HCT116 (cell line): Measurements from ENCODE around the gene ZNF652.

Source experiments
- CTCF ChIP-seq, 3 experiments: fragments of 200-600 bp in 1 of 3; sonication (generic) in 1 of 3; IDR thresholded peaks in 2 of 3; conservative IDR thresholded peaks in 1 of 3; 2 replicates each; pipeline ENCODE4 v1.5.1; 2012 to 2017; ENCODE audit warnings: low read depth in 2 of 3, low read length in 2 of 3, antibody characterized with exemption in 1 of 3, borderline replicate concordance in 1 of 3, control low read depth in 1 of 3, mild to moderate bottlenecking in 1 of 3, mixed read lengths in 1 of 3, mixed run types in 1 of 3, moderate library complexity in 1 of 3; ENCODE audit not compliant: insufficient read depth in 1 of 3
- POLR2A ChIP-seq: IDR thresholded peaks from 2 replicates; pipeline ENCODE4 v1.7.0; 2011; ENCODE audit warnings: borderline replicate concordance; ENCODE audit not compliant: insufficient read depth, insufficient read length; ENCODE audit errors: extremely low read depth
- RAD21 ChIP-seq: IDR thresholded peaks from 2 replicates; pipeline ENCODE4 v1.6.1; 2012; ENCODE audit warnings: low read depth, mild to moderate bottlenecking
- SIN3A ChIP-seq: IDR thresholded peaks from 2 replicates; pipeline ENCODE4 v1.6.1; 2012; ENCODE audit warnings: low read depth
- ZNF274 ChIP-seq: fragments of 200-500 bp; sonication (Bioruptor generic); IDR thresholded peaks from 2 replicates; pipeline ENCODE4 v1.6.1; 2014; ENCODE audit warnings: mild to moderate bottlenecking, low read depth, low read length, inconsistent platforms
- TF ChIP-seq, protein P1 (sequence below): IDR thresholded peaks from 2 replicates; pipeline ENCODE4 v1.6.1; 2012; ENCODE audit warnings: low read depth
- TF ChIP-seq, protein P2 (sequence below): IDR thresholded peaks from 2 replicates; pipeline ENCODE4 v1.6.1; 2012

DNA sequence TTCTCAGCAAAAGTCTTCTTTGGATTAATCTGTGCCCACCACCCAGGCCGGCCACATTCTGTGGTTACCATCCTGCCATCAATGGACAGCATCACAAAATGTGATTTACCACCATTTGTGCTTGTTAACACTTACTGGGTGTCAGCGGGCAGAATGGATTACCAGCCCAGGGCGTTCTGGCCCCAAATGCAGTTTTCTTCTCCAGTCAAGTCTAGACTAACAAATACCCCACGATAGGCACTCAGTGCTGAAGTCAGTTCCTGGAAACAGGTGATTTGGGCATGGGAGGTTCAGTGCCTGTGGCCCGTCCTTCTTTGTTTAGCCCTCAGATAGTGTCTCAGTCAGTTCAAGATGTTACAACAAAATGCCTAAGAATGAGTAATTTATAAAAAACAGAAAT lies 92.7 kb downstream of the ZNF652 start:
- TF ChIP-seq SIN3A (no peak), CTCF (IDR thresholded peaks at IDR 0.05 in 2 of 3, conservative IDR thresholded peaks at IDR 0.05 in 1 of 3; ENCODE audit: borderline replicate concordance in 1 of 3, insufficient read depth in 1 of 3, low read depth in 2 of 3, low read length in 2 of 3) (no peak), RAD21 (no peak), POLR2A (no peak), ZNF274 (no peak)
- TF ChIP-seq, protein P1, sequence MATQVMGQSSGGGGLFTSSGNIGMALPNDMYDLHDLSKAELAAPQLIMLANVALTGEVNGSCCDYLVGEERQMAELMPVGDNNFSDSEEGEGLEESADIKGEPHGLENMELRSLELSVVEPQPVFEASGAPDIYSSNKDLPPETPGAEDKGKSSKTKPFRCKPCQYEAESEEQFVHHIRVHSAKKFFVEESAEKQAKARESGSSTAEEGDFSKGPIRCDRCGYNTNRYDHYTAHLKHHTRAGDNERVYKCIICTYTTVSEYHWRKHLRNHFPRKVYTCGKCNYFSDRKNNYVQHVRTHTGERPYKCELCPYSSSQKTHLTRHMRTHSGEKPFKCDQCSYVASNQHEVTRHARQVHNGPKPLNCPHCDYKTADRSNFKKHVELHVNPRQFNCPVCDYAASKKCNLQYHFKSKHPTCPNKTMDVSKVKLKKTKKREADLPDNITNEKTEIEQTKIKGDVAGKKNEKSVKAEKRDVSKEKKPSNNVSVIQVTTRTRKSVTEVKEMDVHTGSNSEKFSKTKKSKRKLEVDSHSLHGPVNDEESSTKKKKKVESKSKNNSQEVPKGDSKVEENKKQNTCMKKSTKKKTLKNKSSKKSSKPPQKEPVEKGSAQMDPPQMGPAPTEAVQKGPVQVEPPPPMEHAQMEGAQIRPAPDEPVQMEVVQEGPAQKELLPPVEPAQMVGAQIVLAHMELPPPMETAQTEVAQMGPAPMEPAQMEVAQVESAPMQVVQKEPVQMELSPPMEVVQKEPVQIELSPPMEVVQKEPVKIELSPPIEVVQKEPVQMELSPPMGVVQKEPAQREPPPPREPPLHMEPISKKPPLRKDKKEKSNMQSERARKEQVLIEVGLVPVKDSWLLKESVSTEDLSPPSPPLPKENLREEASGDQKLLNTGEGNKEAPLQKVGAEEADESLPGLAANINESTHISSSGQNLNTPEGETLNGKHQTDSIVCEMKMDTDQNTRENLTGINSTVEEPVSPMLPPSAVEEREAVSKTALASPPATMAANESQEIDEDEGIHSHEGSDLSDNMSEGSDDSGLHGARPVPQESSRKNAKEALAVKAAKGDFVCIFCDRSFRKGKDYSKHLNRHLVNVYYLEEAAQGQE, result no peak
- TF ChIP-seq, protein P2, sequence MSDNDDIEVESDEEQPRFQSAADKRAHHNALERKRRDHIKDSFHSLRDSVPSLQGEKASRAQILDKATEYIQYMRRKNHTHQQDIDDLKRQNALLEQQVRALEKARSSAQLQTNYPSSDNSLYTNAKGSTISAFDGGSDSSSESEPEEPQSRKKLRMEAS, result no peak
